Caco-2 (cell line): Measurements from ENCODE around the gene SPPL2B. TPM values are rescaled to one million over a fixed set of nuclear protein-coding genes. Genes with fewer than 3 reads are reported as not detected.

Source experiments
- BruUV-seq: library from RNA; stranded (reverse); fragments of 400-500 nt; replicated peaks from 2 replicates; lab custom pipeline; 2021; lab: Mats Ljungman, UMichigan
- CTCF ChIA-PET: fragments of 300-600 bp; sonication (Branson Sonifier 250); formaldehyde crosslinking; loops from one replicate; lab custom pipeline; 2022; ENCODE audit warnings: antibody characterized with exemption; lab: Charles Lee
- POLR2A ChIA-PET: fragments of 300-600 bp; sonication (Branson Sonifier 250); formaldehyde crosslinking; loops from one replicate; lab custom pipeline; 2022; ENCODE audit warnings: antibody characterized with exemption; lab: Charles Lee
- DNase-seq, 2 experiments: peaks; one replicate each; pipeline versions ENCODE4 v3.0.0 to v3.0.0-alpha.2; 2020 to 2022
- H3K27me3 ChIP-seq: replicated peaks from 2 replicates; pipeline ENCODE4 v1.6.0; 2011; ENCODE audit warnings: low read length; ENCODE audit not compliant: control insufficient read depth, insufficient read depth
- H3K36me3 ChIP-seq: 2 replicates; pipeline ENCODE4 v1.5.1; 2011; ENCODE audit warnings: low read length; ENCODE audit not compliant: control insufficient read depth, insufficient read depth
- H3K4me1 ChIP-seq: fragments of 250-450 bp; sonication (Bioruptor Pico); 2 replicates; pipeline ENCODE4 v1.5.1; 2020; ENCODE audit warnings: mild to moderate bottlenecking
- H3K4me3 ChIP-seq: 2 replicates; pipeline ENCODE4 v1.5.1; 2011; ENCODE audit warnings: low read depth, mild to moderate bottlenecking, control low read depth, low read length
- H3K9me3 ChIP-seq: fragments of 250-450 bp; sonication (Bioruptor Pico); 2 replicates; pipeline ENCODE4 v1.5.1; 2020; ENCODE audit warnings: mild to moderate bottlenecking, moderate library complexity
- H3K27ac Mint-ChIP-seq: one replicate; pipeline ENCODE4 v1.8.0; 2022; ENCODE audit warnings: mixed read lengths; ENCODE audit not compliant: unreplicated experiment
- H3K27me3 Mint-ChIP-seq: one replicate; pipeline ENCODE4 v1.8.0; 2022; ENCODE audit warnings: mixed read lengths; ENCODE audit not compliant: insufficient read depth, unreplicated experiment
- H3K36me3 Mint-ChIP-seq: one replicate; pipeline ENCODE4 v1.8.0; 2022; ENCODE audit warnings: mild to moderate bottlenecking, mixed read lengths; ENCODE audit not compliant: insufficient read depth, unreplicated experiment
- H3K4me1 Mint-ChIP-seq: one replicate; pipeline ENCODE4 v1.8.0; 2022; ENCODE audit warnings: low read depth, mixed read lengths; ENCODE audit not compliant: unreplicated experiment
- H3K4me3 Mint-ChIP-seq: one replicate; pipeline ENCODE4 v1.8.0; 2022; ENCODE audit warnings: mild to moderate bottlenecking, moderate library complexity, mixed read lengths; ENCODE audit not compliant: unreplicated experiment
- H3K9me3 Mint-ChIP-seq: one replicate; pipeline ENCODE4 v1.8.0; 2022; ENCODE audit warnings: mixed read lengths; ENCODE audit not compliant: unreplicated experiment
- intact Hi-C: fragments of 100-400 bp; cut with micrococcal nuclease; formaldehyde crosslinking; loops from one replicate; pipeline ENCODE4 v1.10.0; 2022; ENCODE audit not compliant: unreplicated experiment
- total RNA-seq: library from RNA; stranded (reverse); gene quantifications from 2 replicates; pipeline ENCODE4 v1.2.3, GENCODE V29; 2022
- TF ChIP-seq, protein P1 (sequence below), 2 experiments: fragments of 200-600 bp in 1 of 2; IDR thresholded peaks; 1 replicate in 1 of 2; 2 replicates in 1 of 2; pipeline versions ENCODE4 v1.5.1 to v1.8.0; 2011 to 2022; ENCODE audit warnings: antibody characterized with exemption in 1 of 2, control low read depth in 1 of 2, inconsistent platforms in 1 of 2, low read depth in 1 of 2, low read length in 1 of 2, mild to moderate bottlenecking in 1 of 2, moderate library complexity in 1 of 2; ENCODE audit not compliant: insufficient read depth in 1 of 2, severe bottlenecking in 1 of 2, unreplicated experiment in 1 of 2

SPPL2B gene
- total RNA-seq, 1 experiment from 2014 or later = 92.3 TPM

DNA sequence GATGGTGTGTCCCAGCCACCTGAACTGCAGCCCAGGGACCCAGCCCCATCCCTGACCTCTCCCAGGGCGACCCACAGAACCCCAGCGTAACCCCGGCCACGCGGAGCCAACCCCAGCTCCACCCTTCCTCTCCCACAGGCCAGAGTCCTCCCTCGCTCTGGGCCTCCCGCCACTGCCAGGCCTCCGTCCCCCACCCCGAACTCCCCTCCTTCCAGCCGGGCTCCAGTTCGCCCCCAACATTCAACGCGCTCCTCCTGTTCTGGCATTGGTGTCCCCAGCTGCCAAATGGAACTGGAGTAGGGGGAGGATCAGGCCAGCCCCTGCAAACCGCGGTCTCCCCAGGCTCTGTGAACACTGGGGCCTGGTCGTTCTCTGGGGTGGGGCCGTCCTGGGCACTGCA is 28.0 kb upstream of the SPPL2B start:
- Histone ChIP-seq H3K9me3 (no peaks in the 10 kb centered on the region), H3K4me1 (no peaks in the 10 kb centered on the region), H3K27me3 (no peaks in the 10 kb centered on the region), H3K4me3 (no peak overlapping the region), H3K36me3 (no peaks in the 10 kb centered on the region)
- Mint-ChIP-seq H3K27me3 (no peaks in the 10 kb centered on the region), H3K4me3 (no peak overlapping the region), H3K27ac (no peak overlapping the region), H3K9me3 (no peaks in the 10 kb centered on the region), H3K36me3 (peaks cover 4% of the 10 kb centered on the region), H3K4me1 (no peaks in the 10 kb centered on the region)
- POLR2A ChIA-PET = no interaction called here
- no TSS peak for BruUV-seq
- no peak for DNase-seq
- intact Hi-C loops = no loop called here
- TF ChIP-seq, protein P1, sequence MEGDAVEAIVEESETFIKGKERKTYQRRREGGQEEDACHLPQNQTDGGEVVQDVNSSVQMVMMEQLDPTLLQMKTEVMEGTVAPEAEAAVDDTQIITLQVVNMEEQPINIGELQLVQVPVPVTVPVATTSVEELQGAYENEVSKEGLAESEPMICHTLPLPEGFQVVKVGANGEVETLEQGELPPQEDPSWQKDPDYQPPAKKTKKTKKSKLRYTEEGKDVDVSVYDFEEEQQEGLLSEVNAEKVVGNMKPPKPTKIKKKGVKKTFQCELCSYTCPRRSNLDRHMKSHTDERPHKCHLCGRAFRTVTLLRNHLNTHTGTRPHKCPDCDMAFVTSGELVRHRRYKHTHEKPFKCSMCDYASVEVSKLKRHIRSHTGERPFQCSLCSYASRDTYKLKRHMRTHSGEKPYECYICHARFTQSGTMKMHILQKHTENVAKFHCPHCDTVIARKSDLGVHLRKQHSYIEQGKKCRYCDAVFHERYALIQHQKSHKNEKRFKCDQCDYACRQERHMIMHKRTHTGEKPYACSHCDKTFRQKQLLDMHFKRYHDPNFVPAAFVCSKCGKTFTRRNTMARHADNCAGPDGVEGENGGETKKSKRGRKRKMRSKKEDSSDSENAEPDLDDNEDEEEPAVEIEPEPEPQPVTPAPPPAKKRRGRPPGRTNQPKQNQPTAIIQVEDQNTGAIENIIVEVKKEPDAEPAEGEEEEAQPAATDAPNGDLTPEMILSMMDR (IDR thresholded peaks at IDR 0.05; ENCODE audit: insufficient read depth in 1 of 2, low read depth in 1 of 2, low read length in 1 of 2, severe bottlenecking in 1 of 2, unreplicated experiment in 1 of 2) = no peak
- CTCF ChIA-PET = no interaction called here

DNA sequence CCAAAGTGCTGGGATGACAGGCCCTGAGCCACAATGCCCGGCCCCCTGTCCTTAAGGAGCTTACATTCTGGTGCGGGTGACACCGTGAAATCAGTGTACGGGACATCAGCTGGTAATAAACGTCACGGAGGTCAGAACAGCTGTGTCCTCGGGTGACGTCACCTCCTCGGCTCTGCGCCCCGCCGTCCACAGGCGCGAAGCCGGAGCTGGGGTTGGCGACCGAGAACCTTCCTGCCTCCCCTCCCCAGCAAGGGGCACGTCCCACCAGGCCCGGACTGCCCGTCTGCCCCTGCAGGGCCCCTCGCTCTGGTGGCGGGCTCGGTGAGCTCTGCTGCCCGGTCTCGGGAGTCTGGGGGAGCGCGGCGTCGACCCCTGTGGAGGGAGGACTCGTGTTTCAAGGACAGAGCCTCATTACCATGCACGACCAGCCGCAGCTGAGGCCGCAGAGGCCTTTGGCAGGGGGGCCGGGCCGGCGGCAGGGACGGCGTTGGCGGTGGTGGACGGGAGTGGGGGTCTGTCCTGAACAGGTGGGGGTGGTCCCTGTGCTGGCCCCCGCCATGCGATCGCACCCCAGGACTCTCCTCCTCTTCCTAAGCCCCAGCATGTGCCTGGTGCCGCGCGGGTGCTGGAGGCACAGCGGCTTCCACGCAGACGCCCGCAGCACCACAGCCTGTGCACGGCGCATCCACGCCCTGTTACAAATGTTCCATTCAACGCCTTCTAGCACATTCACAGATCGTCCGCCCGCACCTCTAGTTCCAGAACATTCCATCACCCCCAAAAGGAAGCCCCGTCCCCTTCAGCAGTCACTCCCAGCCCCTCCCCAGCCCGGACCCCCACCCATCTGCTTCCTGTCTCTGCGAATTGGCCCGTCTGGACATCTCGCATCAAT is 25.9 kb upstream of the SPPL2B start:
- no peak for DNase-seq
- BruUV-seq = no TSS peak
- intact Hi-C loops = no loop called here
- Histone ChIP-seq H3K27me3 (no peaks in the 10 kb centered on the region), H3K36me3 (no peaks in the 10 kb centered on the region), H3K4me1 (no peaks in the 10 kb centered on the region), H3K4me3 (no peak overlapping the region), H3K9me3 (no peaks in the 10 kb centered on the region)
- no peaks in the 10 kb centered on the region for H3K9me3 Mint-ChIP-seq
- H3K36me3 Mint-ChIP-seq = peaks cover 4% of the 10 kb centered on the region
- no peak overlapping the region for H3K27ac Mint-ChIP-seq
- no peaks in the 10 kb centered on the region for H3K4me1 Mint-ChIP-seq
- ChIA-PET CTCF (no interaction called here), POLR2A (no interaction called here)
- H3K4me3 Mint-ChIP-seq = no peak overlapping the region
- TF ChIP-seq, protein P1 (IDR thresholded peaks at IDR 0.05; ENCODE audit: insufficient read depth in 1 of 2, low read depth in 1 of 2, low read length in 1 of 2, severe bottlenecking in 1 of 2, unreplicated experiment in 1 of 2) = no peak
- H3K27me3 Mint-ChIP-seq = no peaks in the 10 kb centered on the region

DNA sequence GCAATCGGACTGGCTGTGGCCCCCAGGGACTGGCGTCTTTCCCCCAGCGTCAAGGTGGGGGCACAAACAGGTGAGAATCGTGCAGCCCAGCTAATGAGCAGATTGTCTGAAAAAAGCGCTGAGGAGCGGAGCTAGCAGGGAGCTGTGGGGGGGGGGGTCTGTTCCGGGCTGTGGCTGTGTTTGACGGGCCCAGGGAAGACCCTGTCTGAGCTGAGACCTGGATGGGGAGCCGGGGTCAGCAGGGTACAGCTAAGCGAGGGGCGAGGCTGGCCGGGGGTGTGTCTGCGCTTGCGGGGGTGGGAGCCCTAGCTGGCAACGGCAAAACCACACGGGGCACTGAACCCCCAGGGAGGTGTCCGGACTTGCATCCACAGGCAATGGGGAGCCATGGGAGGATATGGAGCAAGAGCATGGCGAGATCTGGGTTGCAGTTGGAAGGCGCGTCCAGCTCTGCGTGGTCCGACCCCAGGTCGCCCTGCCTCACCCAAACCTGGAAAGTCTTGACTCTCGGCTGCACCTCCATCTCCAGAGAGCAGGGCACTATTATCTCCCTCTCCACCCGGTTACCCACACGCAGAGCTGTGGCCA is 25.2 kb upstream of the SPPL2B start:
- TF ChIP-seq, protein P1 (IDR thresholded peaks at IDR 0.05; ENCODE audit: insufficient read depth in 1 of 2, low read depth in 1 of 2, low read length in 1 of 2, severe bottlenecking in 1 of 2, unreplicated experiment in 1 of 2) = no peak
- no peak overlapping the region for H3K4me3 Mint-ChIP-seq
- POLR2A ChIA-PET = no interaction called here
- Histone ChIP-seq H3K27me3 (no peaks in the 10 kb centered on the region), H3K4me3 (no peak overlapping the region), H3K4me1 (no peaks in the 10 kb centered on the region), H3K9me3 (no peaks in the 10 kb centered on the region), H3K36me3 (no peaks in the 10 kb centered on the region)
- DNase-seq = no peak
- no peak overlapping the region for H3K27ac Mint-ChIP-seq
- peaks cover 4% of the 10 kb centered on the region for H3K36me3 Mint-ChIP-seq
- H3K9me3 Mint-ChIP-seq = no peaks in the 10 kb centered on the region
- intact Hi-C loops = no loop called here
- no TSS peak for BruUV-seq
- H3K27me3 Mint-ChIP-seq = no peaks in the 10 kb centered on the region
- CTCF ChIA-PET = no interaction called here
- no peaks in the 10 kb centered on the region for H3K4me1 Mint-ChIP-seq
